Endothelial cell of umbilical vein (primary cell): ENCODE results near the gene ACSL6. TPM values are rescaled to one million over a fixed set of nuclear protein-coding genes. Genes with fewer than 3 reads are reported as not detected.

ENCODE experiments used
- BruUV-seq: library from RNA; stranded (reverse); fragments of 400-500 nt; replicated peaks from 2 replicates; lab custom pipeline; 2021; lab: Mats Ljungman, UMichigan
- CTCF ChIA-PET: fragments of 300-600, 350-600 bp; sonication (Branson Sonifier 250); formaldehyde crosslinking; loops from one replicate; lab custom pipeline; 2021; ENCODE audit warnings: antibody characterized with exemption, inconsistent platforms; lab: Charles Lee
- POLR2A ChIA-PET: fragments of 300-600, 350-600 bp; sonication (Branson Sonifier 250); formaldehyde crosslinking; loops from one replicate; lab custom pipeline; 2021; ENCODE audit warnings: antibody characterized with exemption, inconsistent platforms; lab: Charles Lee
- DNase-seq: peaks from one replicate; pipeline ENCODE4 v3.0.0-alpha.2; 2011; ENCODE audit warnings: low read depth, low spot score
- FAIRE-seq: peaks from 2 replicates; lab custom pipeline; 2011; peaks lifted over from hg19 to GRCh38; lab: Jason Lieb, UNC
- H2AFZ ChIP-seq: 2 replicates; pipeline ENCODE4 v1.6.0; 2012; ENCODE audit warnings: low read depth, low read length, control low read depth, inconsistent platforms
- H3K27ac ChIP-seq: 2 replicates; pipeline ENCODE4 v1.5.1; 2011; ENCODE audit warnings: low read depth, mild to moderate bottlenecking, control low read depth, low read length, moderate library complexity; ENCODE audit not compliant: insufficient read depth
- H3K27me3 ChIP-seq, 2 experiments: 2 replicates each; pipeline versions ENCODE4 v1.6.0 to v1.6.1; 2011; ENCODE audit warnings: low read length in 2 of 2, mixed read lengths in 1 of 2; ENCODE audit not compliant: control insufficient read depth in 2 of 2, insufficient read depth in 2 of 2
- H3K36me3 ChIP-seq, 2 experiments: 2 replicates in 1 of 2; 3 replicates in 1 of 2; pipeline ENCODE4 v1.5.1; 2011; ENCODE audit warnings: low read length in 2 of 2, mild to moderate bottlenecking in 1 of 2, moderate library complexity in 1 of 2; ENCODE audit not compliant: control insufficient read depth in 2 of 2, insufficient read depth in 2 of 2; ENCODE audit errors: extremely low read depth in 1 of 2
- H3K4me1 ChIP-seq: 3 replicates; pipeline ENCODE4 v1.5.1; 2011; ENCODE audit warnings: mild to moderate bottlenecking, low read length; ENCODE audit not compliant: control insufficient read depth, insufficient read depth; ENCODE audit errors: extremely low read depth
- H3K4me2 ChIP-seq: 2 replicates; pipeline ENCODE4 v1.6.1; 2011; ENCODE audit warnings: low read length, control low read depth, mixed read lengths; ENCODE audit not compliant: insufficient read depth
- H3K4me3 ChIP-seq, 3 experiments: fragments of 200-600 bp in 1 of 3; sonication (generic), shearing (Covaris generic) in 1 of 3; replicated peaks in 1 of 3; 2 replicates each; pipeline ENCODE4 v1.5.1; 2011 to 2016; ENCODE audit warnings: control low read depth in 3 of 3, low read length in 3 of 3, mild to moderate bottlenecking in 2 of 3, inconsistent platforms in 1 of 3, low read depth in 1 of 3, moderate library complexity in 1 of 3; ENCODE audit not compliant: insufficient read depth in 1 of 3
- H3K79me2 ChIP-seq: 2 replicates; pipeline ENCODE4 v1.6.0; 2012; ENCODE audit warnings: low read length, inconsistent platforms; ENCODE audit not compliant: control insufficient read depth, insufficient read depth
- H3K9ac ChIP-seq: replicated peaks from 2 replicates; pipeline ENCODE3; 2011; ENCODE audit warnings: low read length, control low read depth; ENCODE audit not compliant: insufficient read depth; ENCODE audit errors: extremely low read depth
- H3K9me1 ChIP-seq: replicated peaks from 3 replicates; pipeline ENCODE4 v1.6.0; 2011; ENCODE audit warnings: mild to moderate bottlenecking, low read length; ENCODE audit not compliant: control insufficient read depth, insufficient read depth; ENCODE audit errors: extremely low read depth
- H3K9me3 ChIP-seq: replicated peaks from 2 replicates; pipeline ENCODE4 v1.5.1; 2012; ENCODE audit warnings: low read length, inconsistent platforms; ENCODE audit not compliant: control insufficient read depth, insufficient read depth
- H4K20me1 ChIP-seq: replicated peaks from 2 replicates; pipeline ENCODE3; 2011; ENCODE audit warnings: mild to moderate bottlenecking, low read length; ENCODE audit not compliant: control insufficient read depth, insufficient read depth; ENCODE audit errors: extremely low read depth
- EZH2 ChIP-seq: IDR thresholded peaks from 2 replicates; pipeline ENCODE4 v1.6.1; 2012; ENCODE audit warnings: borderline replicate concordance, low read depth, mild to moderate bottlenecking, moderate library complexity, low read length, inconsistent platforms; ENCODE audit not compliant: severe bottlenecking
- FOS ChIP-seq: IDR thresholded peaks from 2 replicates; pipeline ENCODE4 v1.6.1; 2011; ENCODE audit warnings: mild to moderate bottlenecking, low read length, moderate library complexity, borderline replicate concordance; ENCODE audit not compliant: insufficient read depth
- GATA2 ChIP-seq: IDR thresholded peaks from 2 replicates; pipeline ENCODE4 v1.7.0; 2011; ENCODE audit warnings: low read depth, mild to moderate bottlenecking, moderate library complexity, mixed read lengths, low read length; ENCODE audit not compliant: insufficient read length, insufficient read depth
- JUN ChIP-seq: IDR thresholded peaks from 2 replicates; pipeline ENCODE4 v1.6.1; 2011; ENCODE audit warnings: borderline replicate concordance, low read depth; ENCODE audit not compliant: insufficient read length, insufficient read depth
- MYC ChIP-seq: IDR thresholded peaks from one replicate; pipeline ENCODE4 v1.6.1; 2011; ENCODE audit warnings: mild to moderate bottlenecking, low read depth, low read length
- POLR2A ChIP-seq: IDR thresholded peaks from 2 replicates; pipeline ENCODE4 v1.6.1; 2012; ENCODE audit warnings: low read depth, mild to moderate bottlenecking, control low read depth, low read length
- POLR2AphosphoS5 ChIP-seq: IDR thresholded peaks from 2 replicates; pipeline ENCODE4 v1.6.1; 2012; ENCODE audit warnings: low read depth, mild to moderate bottlenecking, control low read depth, low read length, moderate library complexity; ENCODE audit not compliant: insufficient read depth
- dilution Hi-C: fragments of 300-500 bp; cut with MboI; formaldehyde crosslinking; loops from one replicate; pipeline ENCODE4 v1.15.0; 2019; ENCODE audit warnings: low sequenced_read_pairs; ENCODE audit not compliant: extremely low pct_ligation_motif_present
- intact Hi-C: fragments of 100-400 bp; cut with micrococcal nuclease; formaldehyde crosslinking; loops from one replicate; pipeline ENCODE4 v1.10.0; 2022
- polyA plus RNA-seq, 4 experiments: library from polyadenylated mRNA; depleted of rRNA in 3 of 4; stranded (reverse) in 3 of 4; unstranded in 1 of 4; fragments of >200 nt; gene quantifications; 2 replicates each; pipeline versions ENCODE4 v1.2.1 to v1.2.3, GENCODE V29; 2011 to 2012; ENCODE audit warnings: missing spikeins in 1 of 4
- total RNA-seq: library from RNA; stranded (reverse); gene quantifications from 2 replicates; pipeline ENCODE4 v1.2.3, GENCODE V29; 2021
- TF ChIP-seq, protein P1 (sequence below): IDR thresholded peaks from 2 replicates; pipeline ENCODE4 v1.6.1; 2011; ENCODE audit not compliant: insufficient read depth, insufficient read length
- TF ChIP-seq, protein P2 (sequence below), 2 donors: IDR thresholded peaks; 1 replicate in 1 of 2; 2 replicates in 1 of 2; pipeline ENCODE4 v1.5.1; 2011; ENCODE audit warnings: low read length in 2 of 2, mild to moderate bottlenecking in 2 of 2, moderate library complexity in 2 of 2, control low read depth in 1 of 2, inconsistent platforms in 1 of 2, low read depth in 1 of 2; ENCODE audit not compliant: insufficient read depth in 1 of 2; ENCODE audit errors: extremely low read depth in 1 of 2

The ACSL6 gene
- total and polyA plus RNA-seq, 2 donors (not counting 3 experiments of a cell fraction or from before 2014, with no cell fraction given), result not detected

GRCh38 chr5:132033122-132033521, 21.7 kb upstream of the ACSL6 start:
- intact Hi-C loops, result no loop called here
- H4K20me1 ChIP-seq, result no peaks in the 10 kb centered on the region
- no TSS peak for BruUV-seq
- no peaks in the 10 kb centered on the region for H3K79me2 ChIP-seq
- no peak overlapping the region for H3K4me3 ChIP-seq
- DNase-seq, result no peak
- H3K27ac ChIP-seq, result no peak overlapping the region
- CTCF ChIA-PET, result no interaction called here
- H3K4me2 ChIP-seq, result no peak overlapping the region
- H2AFZ ChIP-seq, result no peak overlapping the region
- no peaks in the 10 kb centered on the region for H3K9me1 ChIP-seq
- H3K36me3 ChIP-seq, result no peaks in the 10 kb centered on the region
- no peak for FAIRE-seq
- peaks cover 8 to 32% of the 10 kb centered on the region in 2 experiments for H3K27me3 ChIP-seq
- dilution Hi-C loops, result no loop called here
- TF ChIP-seq MYC, result no peak
- H3K4me1 ChIP-seq, result no peaks in the 10 kb centered on the region
- no peaks in the 10 kb centered on the region for H3K9me3 ChIP-seq
- POLR2A ChIA-PET, result no interaction called here
- H3K9ac ChIP-seq, result no peak overlapping the region

DNA sequence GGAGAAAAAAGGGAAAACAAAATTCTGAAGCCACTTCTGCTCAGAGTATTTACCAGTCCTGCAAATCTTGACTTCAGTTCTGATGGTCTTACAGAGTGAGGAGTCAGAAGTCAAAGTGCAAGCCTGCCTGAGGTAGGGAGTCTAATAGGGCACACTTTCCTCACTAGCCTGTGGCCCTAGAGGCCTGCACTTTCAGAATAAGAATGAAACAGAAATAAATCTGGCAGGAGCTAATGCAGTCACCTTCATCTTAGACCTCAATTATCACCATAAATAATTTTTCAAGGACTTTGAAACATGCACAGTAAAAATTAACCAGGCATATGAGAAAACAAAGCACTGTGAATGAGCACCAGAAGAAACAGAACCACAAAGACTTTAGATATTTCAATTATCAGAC, 20.7 kb upstream of the ACSL6 start:
- peaks cover 9 to 32% of the 10 kb centered on the region in 2 experiments for H3K27me3 ChIP-seq
- H3K9me1 ChIP-seq, result no peaks in the 10 kb centered on the region
- dilution Hi-C loops, result no loop called here
- DNase-seq (no peak), FAIRE-seq (no peak)
- no peaks in the 10 kb centered on the region for H3K79me2 ChIP-seq
- H3K27ac ChIP-seq, result no peak overlapping the region
- intact Hi-C loops, result no loop called here
- no peaks in the 10 kb centered on the region for H3K9me3 ChIP-seq
- no peak overlapping the region for H2AFZ ChIP-seq
- no peak for TF ChIP-seq EZH2
- TF ChIP-seq POLR2AphosphoS5, result no peak
- TF ChIP-seq FOS, result no peak
- TF ChIP-seq, protein P1, sequence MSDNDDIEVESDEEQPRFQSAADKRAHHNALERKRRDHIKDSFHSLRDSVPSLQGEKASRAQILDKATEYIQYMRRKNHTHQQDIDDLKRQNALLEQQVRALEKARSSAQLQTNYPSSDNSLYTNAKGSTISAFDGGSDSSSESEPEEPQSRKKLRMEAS, result no peak
- no peak for TF ChIP-seq MYC
- TF ChIP-seq, protein P2, sequence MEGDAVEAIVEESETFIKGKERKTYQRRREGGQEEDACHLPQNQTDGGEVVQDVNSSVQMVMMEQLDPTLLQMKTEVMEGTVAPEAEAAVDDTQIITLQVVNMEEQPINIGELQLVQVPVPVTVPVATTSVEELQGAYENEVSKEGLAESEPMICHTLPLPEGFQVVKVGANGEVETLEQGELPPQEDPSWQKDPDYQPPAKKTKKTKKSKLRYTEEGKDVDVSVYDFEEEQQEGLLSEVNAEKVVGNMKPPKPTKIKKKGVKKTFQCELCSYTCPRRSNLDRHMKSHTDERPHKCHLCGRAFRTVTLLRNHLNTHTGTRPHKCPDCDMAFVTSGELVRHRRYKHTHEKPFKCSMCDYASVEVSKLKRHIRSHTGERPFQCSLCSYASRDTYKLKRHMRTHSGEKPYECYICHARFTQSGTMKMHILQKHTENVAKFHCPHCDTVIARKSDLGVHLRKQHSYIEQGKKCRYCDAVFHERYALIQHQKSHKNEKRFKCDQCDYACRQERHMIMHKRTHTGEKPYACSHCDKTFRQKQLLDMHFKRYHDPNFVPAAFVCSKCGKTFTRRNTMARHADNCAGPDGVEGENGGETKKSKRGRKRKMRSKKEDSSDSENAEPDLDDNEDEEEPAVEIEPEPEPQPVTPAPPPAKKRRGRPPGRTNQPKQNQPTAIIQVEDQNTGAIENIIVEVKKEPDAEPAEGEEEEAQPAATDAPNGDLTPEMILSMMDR (IDR thresholded peaks at IDR 0.05; ENCODE audit: extremely low read depth in 1 of 2, insufficient read depth in 1 of 2, low read depth in 1 of 2, low read length in 2 of 2), result no peak
- TF ChIP-seq POLR2A, result no peak
- no peak for TF ChIP-seq JUN
- TF ChIP-seq GATA2, result no peak
- H4K20me1 ChIP-seq, result no peaks in the 10 kb centered on the region
- H3K4me2 ChIP-seq, result no peak overlapping the region
- no peak overlapping the region for H3K4me3 ChIP-seq
- ChIA-PET POLR2A (no interaction called here), CTCF (interaction anchor here (0.5 kb wide), 1 partner anchor 91 kb away, joined by 5 read pairs; no protein-coding TSS in a partner anchor)
- BruUV-seq, result no TSS peak
- H3K9ac ChIP-seq, result no peak overlapping the region
- H3K4me1 ChIP-seq, result no peaks in the 10 kb centered on the region
- H3K36me3 ChIP-seq, result no peaks in the 10 kb centered on the region
